ENCODE results near the gene ARAP3.

DNA sequence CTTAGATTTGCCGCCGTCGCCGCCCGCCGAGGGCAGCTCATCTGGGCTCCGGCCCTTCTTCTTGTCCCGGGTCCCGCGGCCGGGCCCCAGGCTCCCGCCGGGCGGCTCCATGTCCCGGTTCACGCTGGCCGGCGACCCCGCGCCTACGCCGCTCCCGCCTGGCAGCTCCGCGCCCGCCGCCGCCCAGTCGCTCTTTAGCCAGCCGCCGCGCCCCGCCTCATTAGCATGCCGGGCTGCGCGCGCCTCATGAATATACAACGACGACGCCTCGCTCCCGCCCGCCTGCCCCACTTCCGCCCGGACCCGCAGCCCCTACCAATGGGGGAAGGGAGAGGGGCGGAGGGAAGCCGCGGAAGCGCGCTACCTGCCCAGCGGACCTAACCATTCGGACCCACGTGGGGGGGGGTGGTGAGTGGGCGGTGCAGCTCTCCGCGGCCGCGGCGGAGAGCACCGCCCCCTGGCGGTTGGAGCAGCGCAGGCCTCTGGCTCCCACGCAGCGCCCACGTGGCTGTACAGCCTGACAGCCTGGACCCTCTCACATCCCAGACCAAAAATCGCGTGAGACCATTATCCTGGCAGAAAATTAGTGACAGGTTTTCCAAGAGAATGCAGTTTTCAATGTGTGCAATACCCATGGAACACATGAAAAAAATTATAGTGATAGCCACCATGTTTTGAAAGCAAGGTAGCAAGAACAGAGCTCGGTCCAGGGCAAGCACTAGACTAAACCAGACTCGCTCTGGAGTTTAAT is 63.1 kb downstream of the ARAP3 start, which contains the start of gene DIAPH1:
- TF ChIP-seq GATA2 (IDR thresholded peaks at IDR 0.05; ENCODE audit: low read depth, low read length) (no peak; the same call in 1 of the 2 replicates), GATA3 (IDR thresholded peaks at IDR 0.05; ENCODE audit: low read depth, low read length) (no peak)

Data from SH-SY5Y (cell line).